T-helper 1 cell (primary cell): ENCODE data around the gene ATP2B2.

ENCODE experiments used
- DNase-seq, 5 donors: peaks; one replicate each; pipeline ENCODE4 v3.0.0-alpha.2; 2012 to 2020

Gene ATP2B2

DNA sequence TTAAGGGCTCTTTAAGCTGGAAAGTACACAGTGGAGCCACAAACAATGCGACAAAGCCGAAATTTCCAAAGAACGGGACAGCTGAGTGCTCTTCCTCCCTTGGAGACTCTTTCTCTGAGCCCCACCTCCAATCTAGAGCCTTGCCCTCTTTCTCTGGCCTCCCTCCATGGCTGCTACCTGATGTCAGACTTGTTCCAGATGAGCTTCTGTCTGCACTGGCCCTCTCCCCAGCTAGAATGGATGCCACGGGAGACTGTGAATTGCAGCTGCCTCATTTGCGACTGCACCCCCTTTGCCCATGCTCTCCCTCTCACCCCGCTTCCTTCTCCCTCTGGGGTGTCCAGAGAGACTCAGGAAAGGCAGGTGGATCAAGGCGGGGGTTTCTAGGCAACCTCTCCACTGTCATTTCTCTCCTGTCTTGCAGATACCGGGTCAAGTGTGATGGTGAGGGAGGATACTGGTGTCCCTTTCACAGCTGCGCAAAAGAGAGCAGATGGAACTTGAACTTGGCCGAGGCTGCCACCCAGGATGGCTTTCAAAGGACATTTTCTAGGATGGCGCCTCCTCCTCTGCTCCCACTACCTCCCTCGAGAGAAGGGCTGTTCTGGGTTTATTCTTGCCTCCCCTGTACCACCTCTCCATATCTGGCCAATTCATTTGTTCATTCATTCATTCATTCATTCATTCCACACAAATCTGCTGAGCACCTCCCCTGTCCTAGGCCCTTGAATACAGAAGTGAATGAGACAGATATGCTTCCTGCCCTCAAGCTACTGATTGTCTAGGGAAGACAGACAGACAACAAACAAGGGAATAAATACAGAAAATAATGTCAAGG is 12.8 kb downstream of the ATP2B2 start:
- DNase-seq: no peak

DNA sequence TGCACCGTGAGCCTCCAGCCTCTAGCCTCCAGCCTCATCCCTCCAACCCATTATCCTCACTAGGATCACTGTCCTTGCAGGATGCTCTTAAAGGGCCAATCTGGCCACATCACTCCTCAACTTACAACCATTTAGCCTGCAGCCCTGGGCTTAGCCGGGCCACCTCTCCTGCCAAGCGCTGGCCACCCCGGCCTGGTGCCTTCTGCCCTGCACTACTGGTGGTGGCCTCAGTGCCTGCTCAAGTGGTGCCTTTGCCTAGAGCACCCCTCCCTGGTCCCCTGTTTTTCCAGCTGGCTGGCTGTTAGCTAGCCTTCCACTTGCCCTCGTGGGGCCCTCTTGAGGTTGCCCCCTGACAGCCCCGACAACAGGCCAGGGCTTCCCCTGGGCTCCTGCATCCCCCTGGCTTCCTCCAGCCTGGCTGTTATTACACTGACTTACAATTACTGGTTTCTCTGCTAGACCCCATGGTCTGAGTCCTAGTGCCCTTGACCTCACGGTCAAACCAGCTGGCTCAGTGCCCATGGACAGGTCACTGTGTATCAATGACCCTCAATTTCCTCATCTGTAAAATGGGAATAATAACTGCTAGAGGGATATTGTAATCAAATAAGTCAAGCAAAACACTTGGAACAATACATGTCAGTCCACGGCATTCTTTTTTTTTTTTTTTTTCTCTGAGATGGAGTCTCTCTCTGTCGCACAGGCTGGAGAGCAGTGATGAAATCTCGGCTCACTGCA is 15.5 kb downstream of the ATP2B2 start:
- no peak for DNase-seq

GRCh38 chr3:10487988-10488633 is 17.3 kb downstream of the ATP2B2 start:
- DNase-seq: no peak

DNA sequence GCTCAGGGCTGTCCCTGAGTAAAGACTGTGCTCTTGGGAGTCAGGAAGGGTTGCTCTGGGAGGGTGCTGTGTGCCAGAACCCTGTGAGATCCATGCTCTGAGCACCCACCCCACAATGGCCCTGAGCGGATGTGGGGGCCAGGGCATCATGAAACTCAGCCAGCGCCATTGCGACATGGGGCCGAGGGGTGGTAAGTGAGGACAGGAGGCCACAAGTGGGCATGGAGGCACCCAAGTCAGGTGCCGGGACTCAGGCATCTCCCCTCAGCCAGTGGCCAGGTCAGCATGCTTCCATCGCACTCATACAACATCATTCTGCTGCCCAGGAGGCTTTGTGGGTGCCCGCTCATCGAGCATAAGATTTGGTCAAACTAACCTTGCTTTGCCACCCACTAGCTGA is 19.6 kb downstream of the ATP2B2 start:
- DNase-seq: no peak

DNA sequence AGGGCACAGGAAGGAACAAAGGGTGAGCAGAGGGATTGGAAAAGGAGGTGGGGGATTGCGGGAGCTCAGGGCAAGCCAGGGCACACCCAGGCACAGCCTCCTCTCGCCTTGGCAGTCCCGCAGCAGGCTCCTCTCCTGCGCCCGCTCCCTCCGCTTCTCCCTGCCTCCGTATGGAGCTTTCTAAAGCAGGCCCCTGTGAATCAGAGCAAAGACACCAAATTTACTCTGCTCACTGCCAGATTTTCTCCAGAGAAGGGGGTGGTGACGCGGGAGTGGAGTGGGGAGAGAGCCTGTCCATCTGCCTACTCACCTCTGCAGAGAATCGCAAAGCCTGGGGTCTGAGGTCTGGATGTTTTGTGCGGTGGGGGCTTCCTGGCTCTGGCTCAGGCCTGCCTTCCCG is 20.0 kb downstream of the ATP2B2 start:
- no peak for DNase-seq

- DNase-seq: no peak
Measured at GRCh38 chr3:10484709-10485108, 20.7 kb downstream of the ATP2B2 start.

- DNase-seq: no peak
Measured at GRCh38 chr3:10483686-10484345, 21.6 kb downstream of the ATP2B2 start.

DNA sequence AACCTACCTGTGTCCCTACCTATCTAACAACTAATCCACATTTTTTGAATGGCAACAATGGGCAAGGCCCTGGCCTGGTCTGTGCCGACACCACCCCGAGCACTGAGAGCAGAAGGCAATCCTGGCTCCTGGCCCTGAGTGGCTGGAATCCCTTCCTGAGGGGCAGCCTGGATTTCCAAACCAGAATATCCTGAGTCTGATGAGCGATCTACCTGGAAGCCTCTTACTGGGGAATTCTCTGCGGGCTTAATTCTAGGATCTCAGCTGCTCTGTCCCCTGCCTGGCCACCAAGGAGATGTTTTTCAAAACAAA is 22.1 kb downstream of the ATP2B2 start:
- no peak for DNase-seq

GRCh38 chr3:10482631-10483363 is 22.6 kb downstream of the ATP2B2 start:
- DNase-seq: no peak

DNA sequence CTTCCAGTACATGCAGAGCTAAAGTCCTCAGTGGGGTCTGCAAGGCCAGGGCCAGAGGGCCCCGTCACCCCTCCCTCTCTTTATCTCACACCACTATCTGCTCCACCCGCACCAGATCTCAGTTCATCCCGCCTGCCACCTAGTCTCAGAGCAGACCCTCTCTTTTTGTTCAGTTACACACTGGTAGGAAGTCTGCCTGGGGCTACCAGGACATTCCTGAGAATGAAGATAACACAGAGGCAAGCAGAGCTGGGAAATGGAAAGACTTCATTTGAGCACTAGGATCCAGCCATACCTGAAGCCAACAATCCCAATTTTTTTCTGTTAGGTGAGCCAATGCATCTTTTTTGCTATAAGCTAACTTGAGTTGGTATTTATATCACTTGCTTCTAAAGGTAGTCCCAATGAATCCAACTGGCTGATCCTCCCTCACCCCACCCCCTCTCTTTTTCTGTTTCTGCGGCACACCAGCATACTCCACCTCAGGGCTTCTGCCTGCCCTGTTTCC is 24.5 kb downstream of the ATP2B2 start:
- DNase-seq: no peak

GRCh38 chr3:10479311-10479710 is 26.1 kb downstream of the ATP2B2 start:
- no peak for DNase-seq

DNA sequence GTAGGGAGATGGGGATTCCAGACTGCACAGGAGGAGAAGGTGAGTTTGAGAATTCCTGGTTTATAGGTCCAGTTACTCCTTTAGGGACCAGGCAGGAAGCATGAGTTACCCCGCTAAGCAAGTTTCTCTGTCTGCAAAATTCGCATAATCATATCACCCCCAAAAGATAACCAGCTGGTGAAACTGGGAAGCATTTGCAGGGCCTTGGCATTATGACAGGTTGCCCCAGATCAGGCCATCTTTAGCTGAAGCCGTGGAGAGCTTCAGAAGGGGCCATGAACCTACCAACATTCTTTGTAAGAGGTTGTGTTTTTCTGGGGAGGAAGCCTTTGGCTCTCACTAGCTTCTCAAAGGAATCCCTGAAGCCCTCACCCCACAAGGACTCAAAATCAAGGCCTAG is 29.4 kb downstream of the ATP2B2 start:
- DNase-seq: no peak

DNA sequence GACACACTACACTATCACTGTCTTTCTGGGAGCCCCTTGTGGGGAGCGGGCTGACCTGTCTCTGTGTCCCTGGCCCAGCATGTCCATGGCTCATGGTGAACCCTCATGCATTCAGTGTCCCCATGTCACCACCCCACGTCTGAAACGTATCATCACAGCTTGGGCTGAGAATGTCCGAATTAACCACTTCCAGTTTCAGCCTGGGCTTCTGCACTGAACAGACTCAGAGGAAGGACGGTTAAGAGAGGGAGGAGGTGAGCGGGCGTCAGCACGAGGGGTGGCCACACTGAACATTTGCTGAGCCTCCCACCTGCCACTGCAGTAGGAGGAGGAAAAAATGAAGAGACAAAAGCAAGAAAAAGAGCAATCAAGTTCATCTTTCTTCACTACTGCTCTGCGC is 30.5 kb downstream of the ATP2B2 start:
- no peak for DNase-seq

- DNase-seq: no peak
Measured at GRCh38 chr3:10474275-10474646, 31.1 kb downstream of the ATP2B2 start.

DNA sequence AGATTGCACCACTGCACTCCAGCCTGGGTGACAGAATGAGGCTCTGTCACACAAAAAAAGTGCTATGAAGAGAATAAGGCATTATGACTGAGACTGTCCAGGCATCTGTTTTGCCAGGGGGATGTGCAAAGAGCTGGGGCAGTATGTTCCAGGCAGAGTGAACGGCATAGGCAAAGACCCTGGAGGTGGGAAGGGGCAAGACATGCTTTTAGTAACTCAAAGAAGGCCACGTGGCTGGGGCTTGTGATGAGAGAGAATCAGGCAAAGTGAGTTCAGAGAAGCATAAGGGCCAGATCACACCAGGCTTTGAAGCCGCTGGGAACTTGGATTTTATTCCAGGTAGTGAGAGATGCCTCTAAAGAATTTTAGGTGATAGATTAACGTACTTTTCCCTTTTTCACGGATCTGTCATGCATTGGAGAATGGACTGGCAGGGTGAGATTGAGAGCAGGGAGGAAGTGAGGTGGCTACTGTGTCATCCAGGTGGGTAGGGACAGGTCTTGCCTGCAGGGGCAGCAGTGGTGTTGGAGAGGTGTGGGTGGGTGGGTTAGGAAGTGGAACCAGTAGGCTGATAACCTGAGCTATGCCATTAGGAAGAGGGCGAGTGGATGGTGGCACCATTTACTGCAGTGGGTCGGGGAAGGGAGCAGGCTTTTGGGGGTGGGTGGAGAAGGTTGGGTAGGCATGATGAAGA is 31.7 kb downstream of the ATP2B2 start:
- no peak for DNase-seq

GRCh38 chr3:10472877-10473440 is 32.4 kb downstream of the ATP2B2 start:
- DNase-seq: no peak

DNA sequence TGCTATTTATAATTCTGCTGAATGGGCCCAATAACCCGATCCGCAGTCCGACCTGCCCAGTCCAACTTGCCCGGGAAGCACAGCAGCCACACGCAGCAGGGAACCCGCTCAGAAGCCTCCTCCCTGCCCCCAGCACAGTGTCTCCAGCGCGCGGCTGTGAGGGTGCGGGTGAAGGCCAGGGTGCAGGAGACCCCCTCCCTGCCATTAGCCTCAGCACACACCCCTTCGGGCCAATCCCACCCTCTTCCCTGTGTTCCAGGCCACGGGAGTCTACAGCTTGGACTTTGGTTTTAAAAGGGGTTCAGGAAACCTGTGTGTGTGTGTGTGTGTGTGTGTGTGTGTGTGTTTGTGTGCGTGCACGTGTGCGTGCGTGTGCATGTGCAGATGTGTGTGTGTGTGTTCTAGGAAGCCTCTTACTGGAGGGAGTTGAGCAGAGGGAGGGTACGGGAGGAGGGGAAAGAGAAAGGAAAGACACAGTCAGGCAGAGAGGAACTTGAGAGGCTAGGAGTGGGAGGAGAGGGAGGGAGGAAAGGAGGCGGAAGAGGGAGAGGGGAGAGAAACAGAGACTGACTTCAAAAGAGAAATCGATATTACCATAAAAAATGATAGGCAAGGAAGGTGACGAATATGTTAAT is 34.2 kb downstream of the ATP2B2 start:
- no peak for DNase-seq

DNA sequence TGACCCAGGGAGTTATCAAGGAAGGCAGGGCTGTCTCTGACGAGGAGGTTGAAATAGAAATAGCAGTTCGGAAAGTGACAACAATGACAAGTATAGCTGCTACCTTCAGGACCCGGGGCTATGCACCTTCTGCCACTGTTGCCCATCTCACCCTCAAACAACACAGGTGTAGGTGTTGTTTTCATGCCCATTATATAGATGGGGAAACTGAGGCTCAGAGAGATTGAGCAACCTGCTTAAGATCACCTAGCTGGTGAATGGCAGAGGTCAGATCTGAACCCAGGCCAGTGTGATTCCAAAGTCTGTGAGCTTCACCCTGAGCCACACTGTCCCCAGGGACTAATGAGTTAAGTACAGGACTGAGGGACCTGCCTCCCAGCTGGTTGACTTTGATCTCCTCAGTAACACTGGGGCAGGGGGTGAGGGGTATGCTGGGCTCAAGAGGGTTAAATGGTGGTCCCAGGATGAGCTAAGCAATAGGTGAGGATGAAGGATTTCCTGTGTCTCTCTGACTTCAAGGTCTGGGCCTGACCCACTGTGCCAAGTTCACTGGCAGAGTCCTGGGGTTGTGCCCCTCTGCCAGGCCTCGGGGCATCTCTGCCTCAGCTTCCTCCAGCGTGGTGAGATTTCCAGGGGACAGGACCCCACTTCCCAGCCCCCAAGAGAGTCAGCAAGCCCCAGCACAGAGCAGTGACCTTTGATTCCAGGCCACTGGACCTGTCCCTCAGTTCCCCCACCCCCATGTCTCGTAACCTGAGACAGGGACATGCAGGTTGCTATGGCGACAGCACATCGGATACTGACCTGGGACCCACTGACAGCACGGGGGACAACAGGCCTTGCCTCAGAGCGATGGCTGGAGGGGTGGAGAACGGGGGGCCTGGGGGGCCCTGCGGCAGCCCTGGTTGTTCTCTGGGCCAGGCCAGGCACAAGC is 35.0 kb downstream of the ATP2B2 start:
- no peak for DNase-seq

GRCh38 chr3:10469441-10470119 is 35.8 kb downstream of the ATP2B2 start:
- no peak for DNase-seq
